ENCODE data around the gene LRRK1. TPM values are rescaled to one million over a fixed set of nuclear protein-coding genes. Genes with fewer than 3 reads are reported as not detected.
A peak's percentile ranks its signal among the peaks of the same experiment; 100 is the strongest.

Gene LRRK1
- total and polyA plus RNA-seq, 2 of the 13 experiments (the other 11 are each of a cell fraction or from before 2014, with no cell fraction given), result 0.13 to 1.2 TPM

- TF ChIP-seq ATRX (CRISPR knock-in tag; IDR thresholded peaks at IDR 0.05; ENCODE audit: borderline replicate concordance) (no peak), XBP1 (CRISPR knock-in tag; IDR thresholded peaks at IDR 0.05) (no peak), SP1 (IDR thresholded peaks at IDR 0.05) (no peak), SP1 (CRISPR knock-in tag; IDR thresholded peaks at IDR 0.05) (no peak), CHD2 (IDR thresholded peaks at IDR 0.05; ENCODE audit: low read depth, low read length) (no peak), HIC2 (CRISPR knock-in tag; IDR thresholded peaks at IDR 0.05; ENCODE audit: low read depth) (peak; percentile 72), ZNF160 (CRISPR knock-in tag; IDR thresholded peaks at IDR 0.05) (no peak), ARID5B (CRISPR knock-in tag; IDR thresholded peaks at IDR 0.05) (peak; percentile 95), ZFAT (CRISPR knock-in tag; conservative IDR thresholded peaks at IDR 0.05) (no peak), ZNF382 (CRISPR knock-in tag; IDR thresholded peaks at IDR 0.05; ENCODE audit: borderline replicate concordance) (no peak), ZNF597 (CRISPR knock-in tag; IDR thresholded peaks at IDR 0.05) (no peak), MBNL3 (CRISPR knock-in tag; conservative IDR thresholded peaks at IDR 0.05) (no peak), ZNF142 (CRISPR knock-in tag; IDR thresholded peaks at IDR 0.05) (no peak), SMC3 (IDR thresholded peaks at IDR 0.05; ENCODE audit: low read length) (no peak), ZNF547 (CRISPR knock-in tag; IDR thresholded peaks at IDR 0.05) (peak; percentile 31; the same call in 1 of the 2 replicates), HOXA3 (CRISPR knock-in tag; IDR thresholded peaks at IDR 0.05) (peak; percentile 77)
Measured at GRCh38 chr15:101091080-101092017, 172.2 kb downstream of the LRRK1 start (continued).
